ENCODE data around the gene PITX3.
"Not testable (repeated sequence)": the region's sequence is repeated elsewhere in the genome, so short reads cannot be mapped to it uniquely, and the experiment has no call there.

The PITX3 gene

DNA sequence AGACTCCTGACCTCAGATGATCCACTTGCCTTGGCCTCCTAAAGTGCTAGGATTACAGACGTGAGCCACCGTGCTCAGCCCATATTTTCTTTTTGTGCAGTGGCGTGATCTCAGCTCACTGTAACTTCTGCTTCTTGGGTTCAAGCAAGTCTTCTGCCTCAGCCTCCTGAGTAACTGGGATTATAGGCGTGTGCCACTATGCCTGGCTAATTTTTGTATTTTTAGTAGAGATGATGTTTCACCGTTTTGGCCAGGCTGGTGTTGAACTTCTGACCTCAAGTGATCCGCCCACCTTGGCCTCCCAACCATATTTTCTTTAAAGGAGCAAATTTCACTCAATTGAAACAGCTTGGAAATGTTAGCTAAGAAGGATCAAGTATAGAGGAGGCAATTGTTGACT, 20.5 kb upstream of the PITX3 start:
- in situ Hi-C loops (cut with HindIII; ENCODE audit: low sequenced_read_pairs), result loop anchor here (10.0 kb wide), 1 partner anchor 63 kb away; no protein-coding TSS in a partner anchor

DNA sequence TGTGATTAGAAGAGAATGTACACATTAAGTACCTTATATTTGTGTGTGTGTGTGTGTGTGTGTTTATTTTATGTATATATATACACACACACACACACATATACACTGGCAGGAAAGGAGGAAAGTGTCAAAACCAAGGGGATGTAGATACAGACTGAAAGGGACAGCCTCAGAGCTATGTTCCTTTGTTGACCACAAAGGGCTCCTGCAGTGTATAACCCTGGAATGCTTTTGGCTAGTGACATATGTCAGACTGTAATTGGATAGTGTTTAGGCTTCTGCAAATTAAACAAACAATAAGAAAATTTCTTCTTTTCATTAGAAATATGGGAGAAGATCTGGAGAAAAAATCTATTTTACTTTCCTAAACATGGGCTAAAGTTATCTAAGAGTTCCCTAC, 19.9 kb upstream of the PITX3 start:
- in situ Hi-C loops (cut with HindIII; ENCODE audit: low sequenced_read_pairs), result loop anchor here (10.0 kb wide), 1 partner anchor 64 kb away; no protein-coding TSS in a partner anchor

DNA sequence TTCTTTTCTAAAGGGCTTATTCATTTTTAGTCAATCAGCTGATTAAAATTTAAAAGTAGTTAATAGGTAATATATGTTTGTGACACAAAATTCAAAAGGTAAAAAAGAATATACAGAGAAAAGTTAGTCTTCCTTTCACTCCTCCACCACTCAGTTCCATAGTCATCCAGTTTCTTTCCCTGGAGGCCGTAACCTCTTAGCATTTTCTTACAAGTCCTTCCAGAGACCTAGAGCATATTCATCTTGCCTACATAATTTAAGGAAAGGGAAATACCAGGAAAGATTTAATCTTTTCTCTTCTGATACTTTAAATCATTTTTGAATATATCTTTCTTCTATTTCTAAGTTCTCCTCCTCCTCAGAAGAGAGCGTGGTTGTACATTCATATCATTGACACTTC, 14.1 kb upstream of the PITX3 start:
- in situ Hi-C loops (cut with HindIII; ENCODE audit: low sequenced_read_pairs), result no loop called here

DNA sequence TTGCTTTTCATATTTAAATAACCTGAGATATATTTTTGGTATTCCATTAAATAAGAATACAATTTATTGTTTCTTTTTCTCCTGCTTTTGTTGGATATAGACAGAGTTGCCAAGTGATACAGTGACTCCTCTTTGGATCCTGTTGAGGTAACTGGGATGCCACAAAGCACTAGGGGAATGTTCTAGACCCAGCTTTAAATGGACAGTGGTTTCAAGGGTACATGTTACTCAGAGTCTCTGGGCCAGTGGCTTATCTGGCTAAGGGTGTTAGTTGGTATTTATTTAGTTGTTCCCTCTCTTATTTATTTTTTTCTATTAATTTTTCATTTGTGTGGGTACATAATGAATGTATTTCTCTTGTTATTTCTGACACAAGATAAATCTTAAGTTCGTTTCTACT, 13.1 kb upstream of the PITX3 start:
- in situ Hi-C loops (cut with HindIII; ENCODE audit: low sequenced_read_pairs), result no loop called here

DNA sequence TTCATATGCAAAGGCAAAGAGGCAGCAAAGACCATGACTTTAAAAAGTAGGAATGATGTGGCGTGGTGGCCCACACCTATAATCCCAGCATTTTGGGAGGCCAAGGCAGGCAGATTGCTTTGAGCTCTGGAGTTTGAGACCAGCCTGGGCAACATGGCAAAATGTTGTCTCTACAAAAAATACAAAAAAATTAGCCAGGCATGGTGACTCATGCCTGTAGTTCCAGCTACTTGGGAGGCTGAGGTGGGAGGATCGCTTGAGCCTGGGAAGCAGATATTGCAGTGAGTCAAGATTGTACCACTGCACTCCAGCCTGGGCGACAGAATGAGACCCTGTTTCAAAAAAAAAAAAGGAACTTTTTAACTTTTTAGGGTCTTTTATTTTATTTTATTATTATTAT, 11.2 kb upstream of the PITX3 start:
- in situ Hi-C loops (cut with HindIII; ENCODE audit: low sequenced_read_pairs), result not testable (repeated sequence)

DNA sequence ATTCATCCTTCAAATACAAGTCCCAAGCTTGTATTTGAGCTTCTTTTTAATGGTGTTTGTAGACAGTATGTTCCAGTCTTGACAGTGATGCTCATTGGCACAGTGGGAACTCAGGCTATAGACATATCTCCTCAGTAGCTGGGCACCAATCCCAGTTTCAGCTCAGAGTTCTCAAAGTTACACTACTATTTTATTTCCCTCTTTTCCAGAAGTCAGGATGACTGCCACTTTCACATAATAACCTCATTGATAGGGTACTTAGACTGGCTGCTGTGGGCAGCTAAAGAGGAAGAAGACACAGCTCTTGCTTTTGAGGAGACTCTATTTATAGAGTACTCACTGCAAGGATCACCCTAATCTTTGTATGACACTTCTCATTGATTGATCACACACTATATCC, 6.4 kb upstream of the PITX3 start:
- in situ Hi-C loops (cut with HindIII; ENCODE audit: low sequenced_read_pairs), result no loop called here

DNA sequence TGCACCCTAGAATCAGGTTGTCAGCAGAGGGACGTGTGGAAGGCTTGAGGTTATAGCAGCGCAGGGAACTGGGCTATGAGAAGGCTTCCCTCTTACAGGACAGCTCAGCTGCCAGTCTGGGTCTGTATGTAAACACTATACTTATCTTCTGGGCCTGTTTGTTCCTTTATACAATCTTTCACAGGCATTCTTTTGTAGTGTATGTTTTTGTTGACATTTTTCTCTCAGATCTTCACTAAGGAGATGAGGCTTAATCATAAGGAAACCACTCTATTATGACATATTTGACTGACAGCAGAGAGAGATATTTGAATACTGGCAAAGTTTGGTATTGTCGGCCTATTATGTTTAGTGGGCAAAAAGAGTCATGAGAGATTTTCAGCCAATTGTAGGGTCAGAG, 4.9 kb upstream of the PITX3 start:
- in situ Hi-C loops (cut with HindIII; ENCODE audit: low sequenced_read_pairs), result no loop called here

DNA sequence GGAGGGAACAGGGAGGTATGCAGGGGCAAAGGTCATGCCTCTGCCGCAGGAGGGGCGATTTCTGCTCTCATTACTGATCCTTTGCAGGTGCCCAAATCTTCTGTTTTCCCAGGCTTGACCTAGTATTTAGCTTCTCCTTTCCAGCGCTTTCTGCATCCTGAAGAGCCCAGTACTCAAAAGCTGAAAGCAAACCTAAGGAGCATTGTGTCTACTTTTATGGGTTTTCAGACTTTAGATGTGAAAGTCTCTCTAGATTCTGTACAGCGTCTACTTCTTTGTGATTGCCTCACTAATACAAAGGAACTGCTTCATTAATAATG, 4.6 kb upstream of the PITX3 start:
- in situ Hi-C loops (cut with HindIII; ENCODE audit: low sequenced_read_pairs), result no loop called here

DNA sequence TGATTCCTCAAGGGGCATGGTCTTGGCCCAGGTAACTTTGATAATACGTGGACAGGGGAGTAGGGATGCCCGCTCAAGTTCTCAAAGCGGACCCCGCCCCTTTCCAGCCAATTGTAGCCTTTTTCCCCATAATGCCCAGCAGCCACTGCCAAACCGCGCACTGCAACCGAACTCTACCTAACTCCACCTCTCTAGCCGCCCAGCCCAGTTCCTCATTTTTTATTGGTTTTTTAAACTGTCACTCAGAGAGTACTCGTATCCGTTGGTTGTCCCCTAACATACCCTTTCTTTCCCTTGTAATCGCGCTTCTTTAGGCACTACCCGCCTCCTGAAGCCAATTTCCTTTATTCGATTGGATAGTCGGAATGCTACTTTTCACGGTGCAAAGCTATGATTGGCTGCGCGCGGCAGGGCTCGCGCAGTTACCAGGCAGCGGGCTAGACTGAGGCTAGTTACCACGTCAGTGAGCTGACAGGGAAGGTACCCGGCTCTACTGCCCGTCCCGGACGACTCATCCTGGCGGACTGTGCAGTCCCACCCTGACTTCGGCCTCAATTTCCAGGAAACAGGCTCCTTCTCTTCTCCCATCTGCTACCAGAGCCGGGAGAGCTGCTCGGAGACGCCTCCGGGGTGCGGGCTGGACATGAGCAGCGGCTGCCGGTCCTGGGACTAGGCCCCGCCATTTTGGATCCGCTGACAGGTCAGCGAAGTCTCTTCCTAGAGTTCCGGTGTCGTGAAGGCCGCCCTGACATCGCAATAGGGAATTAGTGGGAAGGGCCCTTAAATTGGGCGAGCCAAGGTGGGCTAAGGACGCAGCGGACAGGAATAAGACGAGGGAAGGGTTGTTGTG, 4.0 kb upstream of the PITX3 start, which contains the start of gene GBF1:
Gene GBF1, plus strand, starts transcription at position 451 of the 850 bp plus-strand sequence. CDS start 13,407 bp downstream, outside the sequence.
- in situ Hi-C loops (cut with HindIII; ENCODE audit: low sequenced_read_pairs), result no loop called here

DNA sequence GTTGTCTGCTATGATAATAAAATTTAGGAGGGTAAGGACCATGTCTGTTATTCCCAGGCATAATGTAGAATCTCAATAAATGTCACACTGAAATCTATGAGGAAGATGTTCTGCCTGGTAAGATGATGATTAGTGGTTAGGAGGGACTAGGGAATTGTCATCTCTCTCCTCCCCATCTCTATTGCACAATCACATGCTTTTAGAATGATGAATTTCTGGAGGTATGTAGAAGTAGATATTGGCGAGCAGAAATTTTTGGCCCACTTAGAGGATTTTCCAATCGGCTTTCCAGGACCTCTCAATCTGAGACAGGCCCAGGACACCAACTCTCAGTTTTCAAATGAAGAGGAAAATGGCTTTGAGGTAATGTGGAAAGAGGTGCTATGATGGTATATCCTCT, 2.0 kb upstream of the PITX3 start:
- in situ Hi-C loops (cut with HindIII; ENCODE audit: low sequenced_read_pairs), result no loop called here

DNA sequence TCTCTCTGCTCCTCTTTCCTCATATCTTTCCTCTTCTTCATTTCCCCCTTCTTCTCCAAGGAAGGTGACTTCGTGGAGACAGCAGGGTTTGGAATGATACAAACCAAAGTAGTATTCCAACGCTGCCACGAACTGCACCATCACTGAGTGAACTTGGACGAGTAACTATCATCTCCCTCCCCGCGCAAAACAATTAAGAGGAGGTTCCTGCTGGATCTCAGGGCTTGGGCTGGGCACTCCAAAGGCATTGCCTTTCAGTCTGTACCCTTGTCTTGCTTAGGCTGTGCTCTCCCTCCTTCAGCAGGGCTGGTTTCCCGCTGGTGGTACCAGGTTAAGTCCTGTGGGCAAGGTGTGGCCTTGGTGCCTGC, 790 bp upstream of the PITX3 start:
- in situ Hi-C loops (cut with HindIII; ENCODE audit: low sequenced_read_pairs), result no loop called here

DNA sequence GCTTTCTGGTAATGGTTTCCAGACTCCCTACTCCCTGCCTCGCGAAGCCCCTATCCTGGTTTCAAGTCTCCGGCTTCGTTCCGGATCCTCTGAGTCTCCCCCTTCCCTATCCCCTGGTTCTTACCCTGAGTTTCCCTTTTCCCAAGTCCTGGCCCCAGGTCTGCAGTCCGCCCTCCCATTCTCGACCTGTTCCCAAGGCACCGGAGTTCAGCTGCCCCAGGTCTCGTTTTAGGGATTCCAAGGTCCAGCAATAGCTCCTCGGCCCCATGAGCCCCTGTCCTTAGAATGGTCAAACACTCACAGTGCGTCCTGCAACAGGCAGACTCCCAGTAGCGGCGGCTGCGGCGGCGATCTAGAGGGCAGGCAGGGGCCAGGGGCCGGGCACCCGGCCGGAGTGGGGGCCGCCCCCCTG, 274 bp downstream of the PITX3 start:
- in situ Hi-C loops (cut with HindIII; ENCODE audit: low sequenced_read_pairs), result no loop called here

DNA sequence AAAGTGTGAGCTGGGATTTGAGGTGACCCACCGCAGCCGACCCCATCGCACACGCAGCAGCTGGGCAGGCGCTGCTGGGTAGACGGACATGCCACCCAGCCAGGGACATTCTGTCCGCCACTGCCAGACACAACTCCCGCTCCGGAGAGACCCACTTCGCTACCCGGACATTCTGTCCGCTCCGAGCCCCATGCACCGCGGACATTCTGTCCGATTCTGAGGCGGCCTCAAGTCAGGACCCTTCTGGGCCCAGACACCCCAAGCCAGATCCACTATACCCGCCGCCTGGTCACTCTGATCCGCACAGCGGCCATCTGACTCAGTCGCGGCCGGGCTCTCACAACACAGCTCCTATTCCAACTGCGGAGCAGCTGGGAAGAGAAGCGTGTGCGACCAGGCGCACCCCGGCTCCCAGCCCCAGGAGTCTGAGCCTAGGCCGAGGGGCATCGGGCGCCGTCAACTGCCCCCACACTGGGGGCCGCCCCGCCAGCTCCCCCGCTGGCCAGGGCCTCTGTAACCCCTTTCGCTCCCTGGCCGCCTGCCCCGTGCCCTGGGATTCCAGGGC, 763 bp downstream of the PITX3 start:
- in situ Hi-C loops (cut with HindIII; ENCODE audit: low sequenced_read_pairs), result no loop called here

DNA sequence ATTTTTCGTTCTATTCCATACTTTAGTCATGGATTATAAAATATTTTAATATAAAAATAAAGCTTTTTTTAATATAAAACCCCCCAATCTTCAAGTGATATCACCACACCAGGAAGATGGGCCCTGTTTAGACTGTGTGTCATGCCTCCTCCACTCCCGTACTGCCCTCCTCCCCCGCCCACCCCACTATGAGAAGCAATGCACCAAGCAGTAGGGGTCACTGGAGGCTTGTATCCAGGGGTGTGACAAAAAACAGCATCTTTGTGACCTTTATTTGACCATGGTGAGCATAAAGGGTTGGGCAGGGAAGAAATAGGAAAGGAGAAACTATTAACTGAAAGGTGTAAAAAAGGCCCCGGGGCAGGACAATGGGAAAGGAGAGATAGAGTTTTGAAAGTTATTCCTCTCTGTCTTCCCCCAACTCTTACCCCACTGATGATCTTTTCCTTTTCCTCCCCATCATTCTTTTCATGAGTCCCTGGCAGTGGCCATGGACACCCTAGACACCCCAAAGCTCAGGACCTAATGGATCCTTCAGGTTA, 3.5 kb downstream of the PITX3 start:
- in situ Hi-C loops (cut with HindIII; ENCODE audit: low sequenced_read_pairs), result no loop called here

DNA sequence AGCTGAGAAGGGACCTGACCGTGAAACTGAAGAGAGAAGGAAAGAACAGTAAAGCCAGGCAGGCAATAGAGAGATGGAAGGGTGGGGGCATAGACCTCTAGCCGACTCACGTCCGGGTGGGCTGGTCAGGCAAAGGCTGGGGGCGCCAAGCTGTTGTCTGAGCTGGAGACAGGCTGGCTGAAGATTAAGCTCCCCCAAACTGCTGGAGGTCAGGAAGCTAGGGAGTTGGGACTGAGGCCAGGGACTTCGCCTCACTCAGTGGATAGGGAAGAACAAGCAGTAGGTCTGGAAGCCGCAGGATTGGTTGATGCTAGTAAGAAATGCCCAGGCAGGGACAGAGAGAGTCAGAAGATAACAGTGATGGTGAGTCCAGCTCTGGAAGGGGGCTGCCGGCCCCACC, 5.3 kb downstream of the PITX3 start:
- in situ Hi-C loops (cut with HindIII; ENCODE audit: low sequenced_read_pairs), result no loop called here

DNA sequence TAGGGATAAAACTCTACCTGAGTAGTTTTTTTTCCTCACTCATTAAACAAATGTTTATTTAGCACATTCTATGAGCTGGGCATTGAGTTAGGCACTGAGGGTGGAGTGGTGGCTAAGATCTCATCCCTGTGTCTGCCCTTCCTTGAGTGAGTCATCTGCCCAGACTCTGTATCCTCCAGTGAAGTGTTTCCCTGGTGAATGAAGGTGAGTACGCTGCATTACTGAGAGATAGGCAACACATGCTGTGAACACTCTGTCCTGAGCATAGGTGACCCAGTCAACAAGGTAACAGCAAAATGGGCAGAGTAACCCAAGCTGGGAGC, 5.8 kb downstream of the PITX3 start:
- in situ Hi-C loops (cut with HindIII; ENCODE audit: low sequenced_read_pairs), result no loop called here

DNA sequence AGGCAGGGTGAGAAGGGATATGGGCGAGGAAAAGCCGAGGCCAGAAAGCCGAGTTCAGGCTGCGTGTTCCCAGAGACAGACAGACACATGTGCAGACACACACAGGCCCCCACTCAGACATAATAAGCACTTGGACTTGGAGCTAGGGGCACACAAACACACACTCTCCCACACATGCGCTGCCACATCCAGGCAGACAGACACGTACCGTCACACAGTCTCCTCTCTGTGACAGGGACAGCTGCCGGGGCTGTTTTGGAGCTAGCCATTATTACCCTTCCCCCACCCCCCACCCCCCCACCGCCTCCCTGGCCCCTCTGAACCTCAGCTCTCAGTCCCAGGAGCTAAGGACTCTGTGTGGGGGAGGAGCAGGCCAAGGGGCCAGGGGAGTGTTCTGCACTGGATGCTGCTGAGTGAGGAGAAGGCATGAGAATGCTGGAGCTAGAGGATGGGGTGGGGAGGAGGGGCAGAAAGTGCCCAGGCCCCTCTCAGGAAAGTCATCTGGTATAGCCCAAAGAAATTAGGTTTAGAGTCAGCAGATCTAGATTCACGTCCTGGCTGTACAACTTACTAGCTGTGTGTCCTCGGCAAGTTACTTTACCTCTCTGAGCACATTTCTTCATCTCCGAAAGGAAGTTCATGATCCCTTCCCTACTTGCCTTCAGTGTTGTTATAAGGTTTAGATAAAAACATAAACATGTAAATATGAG, 6.3 kb downstream of the PITX3 start:
- in situ Hi-C loops (cut with HindIII; ENCODE audit: low sequenced_read_pairs), result no loop called here

DNA sequence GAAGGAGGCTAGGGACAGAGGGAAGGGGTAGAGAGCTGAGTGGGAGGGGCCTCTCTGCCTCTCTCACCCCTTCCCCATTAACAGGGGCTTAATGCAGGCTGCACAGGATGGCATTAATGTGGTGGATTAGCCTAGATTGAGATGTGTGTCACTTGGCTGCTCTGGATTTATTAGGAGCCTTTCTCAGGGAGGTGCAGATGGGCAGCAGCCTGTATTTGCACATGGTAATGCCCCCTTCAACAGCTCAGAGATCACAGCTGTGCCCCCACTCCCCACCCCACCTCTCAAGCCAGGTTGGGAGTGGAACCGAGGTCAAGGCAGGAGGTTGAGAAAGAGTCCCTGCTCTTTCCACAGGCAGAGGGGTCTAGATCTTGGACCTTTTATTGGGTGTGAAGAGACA, 7.3 kb downstream of the PITX3 start:
- in situ Hi-C loops (cut with HindIII; ENCODE audit: low sequenced_read_pairs), result no loop called here

DNA sequence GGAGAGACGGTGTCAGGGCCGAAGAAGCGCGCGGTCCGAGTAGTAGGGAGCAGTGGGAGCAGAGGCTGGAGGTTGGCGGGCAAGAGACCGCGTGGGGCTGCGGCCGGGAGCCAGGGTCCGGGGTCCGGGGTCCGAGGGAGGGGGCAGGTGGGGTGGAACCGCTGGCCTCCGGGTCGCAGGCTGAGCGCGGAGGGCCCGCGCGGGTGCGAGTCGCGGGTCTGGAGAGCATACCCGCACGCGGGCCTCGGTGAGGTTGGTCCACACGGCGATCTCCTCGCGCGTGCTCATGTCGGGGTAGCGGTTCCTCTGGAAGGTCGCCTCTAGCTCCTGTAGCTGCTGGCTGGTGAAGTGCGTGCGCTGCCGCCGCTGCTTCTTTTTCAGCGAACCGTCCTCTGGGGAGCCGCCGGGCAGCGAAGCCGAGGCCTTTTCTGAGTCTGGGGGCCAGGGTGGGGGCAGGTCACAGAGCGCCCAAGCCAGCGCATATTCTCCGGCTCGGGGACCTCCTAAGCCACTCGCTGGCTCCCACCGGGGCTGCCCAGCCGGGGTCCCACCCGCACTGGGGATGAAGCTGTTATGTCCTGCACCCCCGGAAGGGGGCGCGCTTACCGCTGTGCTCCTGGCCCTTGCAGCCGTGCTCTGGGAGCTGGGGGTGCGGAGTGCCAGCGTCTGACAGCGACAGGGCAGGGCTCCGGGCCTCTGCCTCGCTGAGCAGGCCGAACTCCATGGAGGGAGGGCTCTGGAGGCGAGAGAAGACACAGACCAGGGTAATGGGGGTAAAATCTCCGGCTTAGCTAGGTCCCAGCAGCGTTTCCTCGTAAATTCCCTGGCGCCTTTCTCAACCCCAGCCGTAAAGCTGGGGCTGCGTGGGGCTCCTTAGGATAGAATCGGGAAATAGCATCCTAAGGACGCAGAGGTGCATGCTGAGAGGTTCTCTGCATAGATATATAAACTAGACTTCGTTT, 9.7 kb downstream of the PITX3 start:
- in situ Hi-C loops (cut with HindIII; ENCODE audit: low sequenced_read_pairs), result no loop called here

DNA sequence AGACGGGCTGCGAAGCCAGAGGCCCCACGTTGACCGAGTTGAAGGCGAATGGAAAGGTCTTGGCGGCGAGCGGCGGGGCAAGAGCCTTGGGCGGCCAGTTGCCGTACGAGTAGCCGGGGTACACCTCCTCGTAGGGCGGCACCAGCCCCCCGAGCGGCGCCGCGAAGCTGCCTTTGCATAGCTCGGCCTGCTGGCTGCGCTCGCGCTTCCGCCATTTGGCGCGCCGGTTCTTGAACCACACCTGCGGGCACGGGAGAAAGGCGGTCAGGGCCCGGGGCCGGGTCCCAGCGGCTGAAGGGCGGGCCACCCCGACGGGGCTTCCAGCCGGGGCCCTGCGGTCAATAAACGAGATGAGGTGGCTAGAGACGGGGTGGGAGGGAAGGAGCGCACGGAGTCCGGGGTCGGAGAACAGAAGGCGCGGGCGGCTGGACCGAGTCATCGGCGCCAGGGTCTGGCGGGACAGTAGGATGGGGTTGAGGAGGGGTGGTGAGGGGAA, 10.4 kb downstream of the PITX3 start:
- in situ Hi-C loops (cut with HindIII; ENCODE audit: low sequenced_read_pairs), result no loop called here
